Spinal cord (tissue), 10 donors: Measurements from ENCODE around the gene PREX1. TPM values are rescaled to one million over a fixed set of nuclear protein-coding genes. Genes with fewer than 3 reads are reported as not detected.
A peak's percentile ranks its signal among the peaks of the same experiment; 100 is the strongest.

ENCODE experiments used
- DNase-seq, 6 donors: peaks; one replicate each; pipeline versions ENCODE4 v3.0.0 to v3.0.0-alpha.2; 2013 to 2015; ENCODE audit warnings: low spot score in 6 of 6, low read depth in 4 of 6
- H3K27ac ChIP-seq: one replicate; pipeline ENCODE4 v1.5.1; 2013; ENCODE audit warnings: low read depth, low read length, control low read depth
- H3K27me3 ChIP-seq: one replicate; pipeline ENCODE4 v1.6.1; 2013; ENCODE audit warnings: low read length; ENCODE audit not compliant: control insufficient read depth, insufficient read depth
- H3K36me3 ChIP-seq: one replicate; pipeline ENCODE4 v1.6.1; 2013; ENCODE audit warnings: low read length; ENCODE audit not compliant: control insufficient read depth, insufficient read depth
- H3K4me1 ChIP-seq: one replicate; pipeline ENCODE4 v1.6.1; 2013; ENCODE audit warnings: low read length; ENCODE audit not compliant: control insufficient read depth, insufficient read depth
- H3K4me3 ChIP-seq: one replicate; pipeline ENCODE4 v1.5.1; 2013; ENCODE audit warnings: low read depth, low read length, control low read depth
- H3K9me3 ChIP-seq: one replicate; pipeline ENCODE4 v1.6.1; 2013; ENCODE audit warnings: low read length; ENCODE audit not compliant: control insufficient read depth, insufficient read depth
- WGBS: methylation state at CpG from one replicate; pipeline ENCODE4 v1.1.5; 2013; ENCODE audit warnings: missing lambda C conversion rate; ENCODE audit not compliant: insufficient coverage; 5-methylcytosine and 5-hydroxymethylcytosine counted together
- polyA plus RNA-seq, 2 donors: library from polyadenylated mRNA; unstranded; fragments of 120-200 nt; gene quantifications; one replicate each; pipeline ENCODE4 v1.2.1, GENCODE V29; 2013; ENCODE audit not compliant: insufficient read length in 2 of 2
- total RNA-seq, 2 donors: library from RNA; depleted of rRNA in 1 of 2; stranded (reverse); fragments of 120-200 nt in 1 of 2; fragments of >200 nt in 1 of 2; gene quantifications; one replicate each; pipeline versions ENCODE4 v1.2.3 to v1.2.4, GENCODE V29; 2013 to 2014
- donor health status: healthy.

The PREX1 gene
- total and polyA plus RNA-seq, 4 donors, result 46.7 to 99.1 (median 72.9) TPM

DNA sequence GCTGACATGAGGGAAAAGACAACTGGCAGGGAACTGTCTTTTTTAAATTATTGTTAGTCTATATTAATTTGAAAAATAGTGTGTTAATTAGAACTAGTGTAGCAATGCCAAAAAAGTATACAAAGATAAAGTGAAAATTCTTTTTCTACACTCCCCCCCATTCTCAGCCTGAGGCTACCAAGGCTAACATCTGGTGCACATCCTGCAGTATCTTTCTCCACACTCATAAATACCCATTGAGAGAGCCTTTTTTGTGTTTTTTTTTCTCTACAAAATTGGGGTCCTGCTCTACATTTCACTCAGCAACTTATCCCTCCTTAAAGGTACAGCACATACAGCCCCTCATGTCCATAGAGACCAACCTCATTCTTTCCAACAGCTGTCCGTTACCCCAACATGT is 20.7 kb downstream of the PREX1 start:
- H3K27me3 ChIP-seq, result no peaks in the 10 kb centered on the region
- H3K4me1 ChIP-seq, result peaks cover 62% of the 10 kb centered on the region
- H3K36me3 ChIP-seq, result peaks cover 11% of the 10 kb centered on the region
- no peak for DNase-seq
- 100% methylated on average over 1 of the region's 1 CpG for WGBS
- H3K4me3 ChIP-seq, result no peak overlapping the region
- no peaks in the 10 kb centered on the region for H3K9me3 ChIP-seq
- H3K27ac ChIP-seq, result peak overlapping the region; percentile 84

DNA sequence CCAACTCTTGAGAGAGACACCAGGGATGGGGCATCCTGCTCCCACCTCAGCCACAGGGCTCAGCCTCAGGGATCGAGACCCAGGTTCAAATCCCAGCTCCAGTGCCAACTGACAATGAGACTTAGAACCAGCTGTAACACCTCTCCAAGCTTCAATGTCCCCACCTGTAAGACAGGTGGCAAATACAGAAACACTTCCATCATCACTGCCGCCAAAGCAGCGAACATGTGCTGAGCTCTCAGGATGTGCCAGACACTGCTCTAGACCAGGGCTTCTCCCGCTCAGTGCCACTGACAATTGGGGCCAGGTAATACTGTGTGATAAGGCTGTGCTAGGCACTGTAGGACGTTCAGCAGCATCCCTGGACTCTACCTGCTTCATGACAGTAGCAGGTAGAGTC is 22.1 kb downstream of the PREX1 start:
- H3K36me3 ChIP-seq, result peaks cover 11% of the 10 kb centered on the region
- H3K9me3 ChIP-seq, result no peaks in the 10 kb centered on the region
- H3K27me3 ChIP-seq, result no peaks in the 10 kb centered on the region
- no peak overlapping the region for H3K27ac ChIP-seq
- H3K4me3 ChIP-seq, result no peak overlapping the region
- H3K4me1 ChIP-seq, result peaks cover 63% of the 10 kb centered on the region
- WGBS, result 93% methylated on average over 5 of the region's 5 CpGs
- peak in 1 of 6 donors; percentile 65 for DNase-seq

DNA sequence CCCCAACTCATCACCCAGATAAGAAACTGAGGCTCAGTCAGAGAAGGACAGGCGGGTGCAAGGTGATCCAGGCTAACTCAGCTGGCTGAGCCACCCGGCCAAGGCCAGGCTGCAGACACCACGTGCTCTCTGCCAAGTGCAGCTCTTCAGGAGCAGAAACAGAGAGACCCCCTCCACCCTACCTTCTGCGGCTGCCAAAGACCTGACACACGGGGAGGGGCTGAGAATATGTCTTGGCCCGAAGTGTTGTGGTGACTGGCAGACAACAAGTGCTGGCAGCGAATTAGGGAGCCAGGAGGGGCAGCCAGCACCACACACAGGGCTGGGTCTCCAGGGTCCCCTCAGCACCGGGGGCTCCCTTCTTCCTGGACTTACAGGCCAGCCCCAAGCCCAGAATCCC is 22.5 kb downstream of the PREX1 start:
- Histone ChIP-seq H3K36me3 (peaks cover 11% of the 10 kb centered on the region), H3K4me3 (no peak overlapping the region), H3K4me1 (peaks cover 63% of the 10 kb centered on the region), H3K9me3 (no peaks in the 10 kb centered on the region), H3K27me3 (no peaks in the 10 kb centered on the region), H3K27ac (no peak overlapping the region)
- WGBS, result 48% methylated on average over 7 of the region's 8 CpGs
- DNase-seq, result peak in 2 of 6 donors; percentile 66 to 91

DNA sequence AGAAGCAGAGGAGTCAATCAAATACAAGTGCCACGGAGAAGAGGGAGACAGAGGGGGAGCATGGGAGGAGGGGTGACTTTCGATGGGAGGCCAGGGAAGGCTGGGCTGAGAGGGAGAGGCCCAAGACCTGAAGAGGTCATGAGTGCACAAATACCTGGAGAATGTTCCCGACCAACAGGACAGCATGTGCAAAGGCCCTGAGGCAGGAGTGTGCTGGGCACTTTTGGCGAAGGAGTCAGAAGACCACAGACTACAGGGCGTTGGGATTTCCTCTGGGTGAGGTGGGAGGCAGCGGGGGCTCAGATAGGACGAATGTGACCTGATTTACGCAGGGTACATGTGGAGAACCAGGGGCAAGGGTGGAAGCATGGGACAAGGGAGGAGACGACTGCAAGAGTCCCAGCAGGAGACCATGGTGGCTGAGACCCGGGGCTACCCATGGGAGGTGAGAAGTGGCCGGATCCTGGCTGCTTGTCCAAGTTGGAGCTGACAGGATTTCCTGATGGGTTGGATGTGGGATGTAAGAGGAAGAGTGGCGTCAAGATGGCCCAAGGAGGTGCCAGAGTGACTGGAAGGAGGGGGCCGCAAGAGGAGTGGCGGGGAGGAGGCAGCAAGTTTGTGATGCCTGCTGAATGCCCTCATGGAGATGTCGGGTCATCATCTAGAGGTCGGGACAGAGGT is 23.4 kb downstream of the PREX1 start:
- Histone ChIP-seq H3K36me3 (peaks cover 11% of the 10 kb centered on the region), H3K27me3 (no peaks in the 10 kb centered on the region), H3K27ac (no peak overlapping the region), H3K4me1 (peaks cover 68% of the 10 kb centered on the region), H3K9me3 (no peaks in the 10 kb centered on the region), H3K4me3 (no peak overlapping the region)
- WGBS, result 88% methylated on average over 16 of the region's 16 CpGs
- no peak for DNase-seq

DNA sequence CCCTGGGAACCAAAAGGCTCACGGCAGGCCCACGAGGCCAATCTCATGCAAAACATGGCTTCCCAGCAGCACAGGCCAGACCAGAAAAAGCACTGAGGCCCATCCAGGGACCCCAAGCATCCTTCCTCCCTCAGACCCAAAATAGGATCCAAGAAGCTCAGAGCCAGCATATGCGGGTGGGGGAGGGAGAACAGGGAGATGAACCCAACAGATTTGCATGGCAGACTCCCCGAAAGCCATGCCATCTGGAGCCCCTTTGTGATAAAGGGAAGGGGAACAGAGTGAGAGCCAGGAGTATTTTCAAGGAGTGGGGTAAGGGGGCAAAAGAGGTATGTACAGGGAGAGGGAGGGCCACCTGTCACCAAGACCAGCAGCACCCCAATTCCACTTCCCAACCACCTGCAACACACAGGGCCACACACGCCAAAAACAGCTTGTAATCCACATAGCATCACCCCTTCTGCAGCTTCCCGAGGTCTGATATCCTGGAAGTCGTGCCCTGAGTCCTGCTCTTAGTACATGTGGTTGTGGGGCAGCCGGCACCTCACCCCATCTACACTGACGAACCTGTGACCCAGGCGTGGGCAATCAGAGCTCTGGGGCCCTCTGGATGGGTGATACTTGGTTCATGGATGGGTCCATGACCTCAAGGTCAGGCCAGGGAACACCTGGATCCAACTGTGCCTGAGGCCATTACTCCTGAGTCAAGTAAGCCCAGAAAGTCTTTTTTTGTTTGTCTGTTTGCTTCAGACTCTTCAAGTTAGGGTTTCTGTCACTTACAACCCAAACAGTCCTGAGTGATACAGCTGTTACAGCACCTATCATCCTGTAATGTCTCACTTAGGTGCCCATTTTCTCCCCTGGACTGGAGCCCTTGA is 24.4 kb downstream of the PREX1 start:
- no peak overlapping the region for H3K4me3 ChIP-seq
- H3K27me3 ChIP-seq, result no peaks in the 10 kb centered on the region
- H3K4me1 ChIP-seq, result peaks cover 68% of the 10 kb centered on the region
- 72% methylated on average over 4 of the region's 10 CpGs for WGBS
- peaks cover 11% of the 10 kb centered on the region for H3K36me3 ChIP-seq
- H3K27ac ChIP-seq, result no peak overlapping the region
- H3K9me3 ChIP-seq, result no peaks in the 10 kb centered on the region
- DNase-seq, result peak in 1 of 6 donors; percentile 93

DNA sequence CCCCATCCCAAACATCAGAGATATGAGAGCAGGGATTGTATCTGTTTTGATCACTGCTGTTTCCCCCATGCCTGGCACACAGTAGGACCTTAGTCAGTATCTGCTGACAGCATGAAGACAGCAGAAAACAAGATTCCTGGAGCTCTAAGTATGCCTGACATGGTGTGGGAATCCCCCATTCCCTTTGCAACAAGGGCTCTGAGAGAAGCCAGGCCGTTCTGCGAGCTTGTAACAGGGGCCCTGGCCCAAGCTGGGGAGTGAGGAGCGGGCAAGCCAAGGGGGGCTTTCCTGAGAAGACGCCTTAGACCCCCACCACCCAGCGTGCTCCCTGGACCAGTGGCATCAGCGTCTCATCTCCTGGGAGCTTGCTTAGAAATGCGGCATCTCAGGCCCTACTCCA is 25.2 kb downstream of the PREX1 start:
- no peak for DNase-seq
- H3K27me3 ChIP-seq, result no peaks in the 10 kb centered on the region
- 83% methylated on average over 3 of the region's 7 CpGs for WGBS
- H3K4me1 ChIP-seq, result peaks cover 68% of the 10 kb centered on the region
- no peaks in the 10 kb centered on the region for H3K9me3 ChIP-seq
- H3K36me3 ChIP-seq, result peaks cover 11% of the 10 kb centered on the region
- H3K27ac ChIP-seq, result no peak overlapping the region
- no peak overlapping the region for H3K4me3 ChIP-seq

DNA sequence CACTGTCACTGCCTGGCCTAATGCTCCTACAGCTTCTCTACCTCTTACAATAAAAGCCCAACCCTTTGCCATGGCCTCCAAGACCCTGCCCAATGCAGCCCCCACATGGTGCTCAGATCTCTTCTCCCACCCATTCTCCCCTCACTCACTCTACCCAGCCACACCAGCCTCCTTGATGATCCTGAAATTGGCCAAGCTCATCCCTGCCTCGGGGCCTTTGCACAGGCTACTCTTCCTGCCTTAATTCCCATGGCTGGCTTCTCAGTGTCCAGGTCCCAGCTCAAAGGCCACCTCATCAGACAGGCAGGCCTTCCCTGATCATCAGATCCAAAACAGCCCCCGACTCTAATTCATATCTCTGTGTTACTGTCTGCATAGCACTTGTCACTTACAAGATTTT is 25.6 kb downstream of the PREX1 start:
- DNase-seq, result no peak
- no peak overlapping the region for H3K27ac ChIP-seq
- H3K27me3 ChIP-seq, result no peaks in the 10 kb centered on the region
- H3K9me3 ChIP-seq, result no peaks in the 10 kb centered on the region
- peaks cover 69% of the 10 kb centered on the region for H3K4me1 ChIP-seq
- H3K4me3 ChIP-seq, result no peak overlapping the region
- WGBS, result 94% methylated on average over 2 of the region's 2 CpGs
- H3K36me3 ChIP-seq, result peaks cover 11% of the 10 kb centered on the region

DNA sequence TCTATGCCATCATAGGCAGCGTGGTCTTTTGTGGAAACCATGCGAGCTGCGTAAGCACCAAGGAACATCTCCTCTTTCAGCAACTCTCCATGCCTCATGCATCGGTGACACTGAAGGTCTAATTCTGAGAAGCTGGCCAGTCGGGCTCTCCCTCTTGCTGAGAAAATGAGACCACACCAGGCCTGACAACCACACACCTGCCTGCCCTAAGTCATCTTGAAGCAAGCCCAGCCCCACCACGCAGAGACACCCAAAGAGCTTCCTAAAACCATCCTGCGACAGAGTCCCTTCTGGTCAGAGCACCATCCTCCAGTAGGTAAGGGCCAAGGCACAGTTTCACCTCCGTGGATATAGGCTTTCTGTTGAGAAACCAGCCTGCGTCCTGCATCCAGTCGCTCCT is 26.6 kb downstream of the PREX1 start:
- Histone ChIP-seq H3K36me3 (peaks cover 11% of the 10 kb centered on the region), H3K9me3 (no peaks in the 10 kb centered on the region), H3K4me1 (peaks cover 75% of the 10 kb centered on the region), H3K4me3 (no peak overlapping the region), H3K27me3 (no peaks in the 10 kb centered on the region), H3K27ac (no peak overlapping the region)
- 95% methylated on average over 10 of the region's 10 CpGs for WGBS
- no peak for DNase-seq

DNA sequence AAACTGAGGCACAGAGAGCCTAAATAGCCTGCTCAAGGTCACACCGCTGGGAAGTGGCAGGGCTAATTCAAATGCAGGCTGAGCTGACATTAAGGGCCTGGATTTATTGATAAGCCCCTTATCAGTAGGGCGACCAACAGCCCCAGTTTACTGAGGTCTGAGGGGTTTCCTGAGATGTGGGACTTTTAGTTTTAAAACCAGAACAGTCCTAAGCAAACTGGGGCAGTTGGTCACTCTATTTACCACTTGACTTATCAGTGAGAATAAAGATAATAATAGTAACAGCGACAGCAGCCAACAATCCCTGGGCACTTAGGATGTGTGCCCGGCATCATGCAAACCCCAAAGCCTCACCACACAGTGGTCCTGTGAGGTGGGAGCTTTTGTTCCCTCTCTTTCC is 27.6 kb downstream of the PREX1 start:
- no peak for DNase-seq
- Histone ChIP-seq H3K27ac (no peak overlapping the region), H3K4me1 (peaks cover 75% of the 10 kb centered on the region), H3K27me3 (no peaks in the 10 kb centered on the region), H3K36me3 (peaks cover 11% of the 10 kb centered on the region), H3K4me3 (no peak overlapping the region), H3K9me3 (no peaks in the 10 kb centered on the region)
- WGBS, result no CpG with 5 or more reads among the region's 4 CpGs
